HG03159 (cell line): ENCODE data around the gene RGS1.
A peak's percentile ranks its signal among the peaks of the same experiment; 100 is the strongest.

ENCODE experiments used
- ATAC-seq: cut with Tn5 transposase; IDR thresholded peaks from one replicate; pipeline ENCODE4 v1.9.1; 2021; ENCODE audit warnings: mild to moderate bottlenecking, moderate library complexity; ENCODE audit not compliant: unreplicated experiment

The RGS1 gene

DNA sequence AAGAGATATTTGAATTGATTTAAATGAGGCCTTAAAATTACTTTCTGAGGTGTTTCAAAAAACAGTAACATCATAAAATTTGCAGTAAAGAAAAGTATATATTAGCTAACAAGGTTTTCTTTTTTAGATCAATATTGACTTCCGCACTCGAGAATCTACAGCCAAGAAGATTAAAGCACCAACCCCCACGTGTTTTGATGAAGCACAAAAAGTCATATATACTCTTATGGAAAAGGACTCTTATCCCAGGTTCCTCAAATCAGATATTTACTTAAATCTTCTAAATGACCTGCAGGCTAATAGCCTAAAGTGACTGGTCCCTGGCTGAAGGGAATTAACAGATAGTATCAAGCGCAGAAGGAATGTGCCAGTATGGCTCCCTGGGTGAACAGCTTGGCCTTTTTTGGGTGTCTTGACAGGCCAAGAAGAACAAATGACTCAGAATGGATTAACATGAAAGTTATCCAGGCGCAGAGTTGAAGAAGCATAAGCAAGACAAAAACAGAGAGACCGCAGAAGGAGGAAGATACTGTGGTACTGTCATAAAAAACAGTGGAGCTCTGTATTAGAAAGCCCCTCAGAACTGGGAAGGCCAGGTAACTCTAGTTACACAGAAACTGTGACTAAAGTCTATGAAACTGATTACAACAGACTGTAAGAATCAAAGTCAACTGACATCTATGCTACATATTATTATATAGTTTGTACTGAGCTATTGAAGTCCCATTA is 3.6 kb downstream of the RGS1 start:
- peak; percentile 32 for ATAC-seq

DNA sequence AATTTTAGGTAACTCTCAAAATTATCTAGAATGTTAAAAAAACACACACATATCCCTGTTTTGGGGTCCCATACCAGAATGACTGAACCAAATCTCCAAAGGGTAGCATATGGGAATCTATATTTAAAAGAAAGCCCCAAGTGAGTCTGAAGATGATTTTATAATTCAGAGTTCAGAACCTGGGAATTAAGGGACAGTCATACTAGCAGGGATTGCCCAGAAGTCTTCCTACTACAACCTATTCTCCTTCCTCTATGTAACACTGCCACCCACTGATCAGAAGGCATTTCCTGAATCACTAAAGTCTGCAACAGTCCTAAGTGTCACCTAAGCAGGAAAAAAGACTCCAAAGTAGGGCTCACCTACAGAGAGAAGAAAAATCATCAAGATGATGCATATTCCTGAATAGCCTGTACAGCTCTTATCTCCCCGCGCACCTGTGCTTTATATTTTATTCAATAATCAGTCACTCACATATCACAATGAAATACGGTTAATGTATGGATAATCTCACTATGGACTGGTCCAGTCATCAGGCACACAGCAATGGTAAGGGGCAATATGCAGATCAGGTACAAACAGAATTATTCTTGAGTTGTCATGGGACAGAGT is 4.9 kb downstream of the RGS1 start:
- ATAC-seq: peak; percentile 23

DNA sequence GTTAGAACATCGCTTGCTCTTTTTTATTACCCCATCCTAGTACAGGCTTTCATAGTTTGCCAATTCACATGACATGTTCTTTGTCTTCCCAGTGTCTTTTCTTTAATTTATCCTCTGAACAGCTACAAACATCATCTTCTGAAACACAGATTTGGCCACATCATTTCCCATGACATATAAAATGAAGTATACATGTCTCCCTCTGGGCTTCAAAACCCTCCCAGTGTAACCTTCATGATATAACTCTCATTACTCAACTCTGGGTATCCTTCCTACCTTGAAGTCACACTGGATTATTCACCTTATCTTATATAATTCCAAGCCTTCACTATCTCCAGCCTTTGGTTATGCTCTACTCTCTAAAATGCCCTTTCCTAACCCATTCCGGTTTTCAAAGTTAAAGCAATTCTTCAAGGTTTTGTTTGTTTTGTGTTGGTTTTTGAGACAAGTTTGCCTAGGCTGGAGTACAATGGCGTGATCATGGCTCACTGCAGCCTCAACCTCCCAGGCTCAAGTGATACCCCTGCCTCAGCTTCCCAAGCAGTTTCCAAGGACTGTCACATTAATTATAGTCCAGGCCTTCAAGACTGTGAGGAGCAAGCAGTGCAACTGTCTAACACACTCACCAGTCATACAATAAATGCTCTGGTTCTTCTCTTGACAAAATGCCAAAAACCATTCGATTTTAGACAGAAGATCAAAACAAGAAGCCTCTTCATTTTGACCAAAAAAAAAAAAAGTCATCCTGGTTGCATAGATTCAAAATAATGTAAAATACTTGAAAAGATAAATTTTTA is 5.8 kb downstream of the RGS1 start:
- ATAC-seq: no peak

GRCh38 chr1:192584866-192585265 is 9.3 kb downstream of the RGS1 start:
- ATAC-seq: no peak

DNA sequence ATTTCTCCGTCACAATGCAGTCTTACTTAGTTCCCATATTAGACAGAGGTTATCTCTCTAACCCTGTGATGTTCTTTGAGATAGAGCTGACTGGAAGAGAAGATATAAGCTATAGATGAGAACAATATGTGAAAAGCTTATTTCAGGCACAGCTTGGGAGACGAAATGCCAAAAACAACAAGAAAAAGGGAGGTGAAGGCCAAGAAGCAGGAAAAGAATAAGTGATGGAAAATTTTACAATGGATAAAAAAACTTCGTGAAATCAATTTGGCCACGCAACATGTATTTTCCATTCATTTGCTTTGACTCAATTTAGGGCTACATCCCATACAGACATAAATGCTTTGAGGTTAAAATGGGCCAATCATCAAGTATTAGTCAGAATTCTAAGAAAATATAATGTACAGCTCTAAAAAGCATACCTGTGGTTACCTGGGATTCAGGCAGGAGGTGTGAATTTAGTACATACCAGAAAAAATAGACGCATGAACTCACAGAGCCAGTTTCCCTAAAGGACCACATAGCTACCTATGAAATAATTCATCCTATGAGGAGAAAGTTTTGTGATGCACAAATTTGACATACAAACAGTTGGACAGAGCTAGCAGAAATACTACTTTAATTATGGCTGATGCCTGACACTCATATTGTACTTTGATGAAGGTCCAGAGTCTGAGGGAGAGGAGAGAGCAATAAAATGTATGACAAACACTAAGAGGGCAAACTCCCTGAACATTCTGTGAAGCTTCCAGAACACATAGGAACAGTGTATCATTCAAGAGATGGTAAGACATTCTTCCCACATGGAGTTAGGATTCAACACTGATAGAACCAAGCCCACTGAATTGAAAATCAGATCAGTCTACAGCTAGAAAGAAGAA is 12.1 kb downstream of the RGS1 start:
- ATAC-seq: no peak

GRCh38 chr1:192588546-192588945 is 13.0 kb downstream of the RGS1 start:
- no peak for ATAC-seq

GRCh38 chr1:192589813-192590212 is 14.2 kb downstream of the RGS1 start:
- no peak for ATAC-seq

DNA sequence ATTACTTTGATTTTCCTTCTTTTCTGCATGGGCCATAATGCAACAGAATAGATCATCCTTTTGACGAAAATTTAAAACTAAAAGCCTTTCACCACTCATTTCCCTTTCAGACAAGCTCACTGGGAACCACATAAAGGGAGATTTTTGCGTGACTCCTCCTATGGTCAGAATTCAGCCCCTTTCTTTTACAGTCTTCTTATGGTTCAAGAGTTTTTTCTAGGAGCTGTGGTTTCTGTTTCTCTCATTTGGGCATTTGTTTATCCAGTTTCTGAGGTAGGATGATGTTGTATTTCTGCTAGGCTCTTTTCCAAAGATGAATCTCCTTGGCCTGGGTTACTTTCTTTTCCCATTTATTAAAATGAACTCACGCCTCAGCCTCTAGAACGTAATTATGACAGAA is 16.9 kb downstream of the RGS1 start:
- ATAC-seq: no peak

- no peak for ATAC-seq
Measured at GRCh38 chr1:192592981-192593708, 17.6 kb downstream of the RGS1 start.

DNA sequence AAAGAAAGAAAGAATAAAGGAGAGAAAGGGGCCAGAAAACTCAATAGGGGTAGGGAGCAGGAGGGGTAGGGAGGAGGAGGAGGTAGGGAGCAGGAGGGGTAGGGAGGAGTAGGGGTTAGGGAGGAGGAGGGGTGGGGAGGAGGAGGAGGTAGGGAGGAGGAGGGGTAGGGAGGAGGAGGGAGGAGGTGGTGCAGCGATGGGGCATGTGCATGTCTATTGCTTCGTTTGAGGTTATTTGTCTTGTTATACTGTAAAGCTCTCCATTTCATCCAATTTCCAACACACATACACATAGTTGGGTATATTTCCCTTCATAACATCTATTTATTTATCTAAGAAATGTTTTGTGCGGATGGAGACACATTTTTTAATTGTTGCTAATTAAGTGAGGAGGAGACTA is 19.7 kb downstream of the RGS1 start:
- ATAC-seq: no peak

- no peak for ATAC-seq
Measured at GRCh38 chr1:192598589-192598988, 23.0 kb downstream of the RGS1 start.

DNA sequence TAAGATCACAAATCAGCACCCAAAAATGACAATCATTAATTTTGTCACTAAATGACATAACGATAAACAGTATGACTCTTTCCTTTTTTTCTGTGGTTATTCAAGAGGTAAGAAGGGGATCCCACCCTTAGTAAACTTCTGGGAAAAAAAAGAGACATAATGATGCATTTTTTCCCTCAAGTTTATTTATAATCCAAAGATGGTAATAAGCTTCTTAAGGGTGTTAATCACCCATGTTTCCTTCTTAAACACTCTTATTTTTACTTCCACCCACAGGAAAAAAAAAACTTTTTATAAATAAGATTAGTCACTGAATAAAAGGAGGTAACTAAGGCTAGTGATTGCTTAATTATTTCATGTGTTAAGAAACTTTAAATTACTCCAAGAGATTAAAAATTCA is 24.7 kb downstream of the RGS1 start:
- no peak for ATAC-seq

DNA sequence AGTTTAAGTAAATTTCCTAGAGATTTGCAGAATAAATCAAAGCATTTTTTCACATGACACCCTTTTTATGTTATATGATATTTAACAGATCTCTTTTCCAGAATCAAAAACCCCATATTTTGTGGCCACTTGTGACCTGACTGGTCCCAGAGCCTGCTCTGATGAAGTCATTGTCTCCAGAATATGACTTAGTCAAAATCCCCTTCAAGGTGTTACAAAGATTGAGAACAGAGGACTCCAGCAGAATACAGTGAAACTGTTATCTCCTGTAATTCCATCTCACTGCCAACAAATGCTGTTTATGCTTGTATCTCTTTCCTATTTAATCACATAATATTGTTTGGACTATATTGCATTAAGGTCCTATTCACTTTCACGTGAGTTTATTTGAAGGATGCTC is 25.6 kb downstream of the RGS1 start:
- ATAC-seq: no peak

DNA sequence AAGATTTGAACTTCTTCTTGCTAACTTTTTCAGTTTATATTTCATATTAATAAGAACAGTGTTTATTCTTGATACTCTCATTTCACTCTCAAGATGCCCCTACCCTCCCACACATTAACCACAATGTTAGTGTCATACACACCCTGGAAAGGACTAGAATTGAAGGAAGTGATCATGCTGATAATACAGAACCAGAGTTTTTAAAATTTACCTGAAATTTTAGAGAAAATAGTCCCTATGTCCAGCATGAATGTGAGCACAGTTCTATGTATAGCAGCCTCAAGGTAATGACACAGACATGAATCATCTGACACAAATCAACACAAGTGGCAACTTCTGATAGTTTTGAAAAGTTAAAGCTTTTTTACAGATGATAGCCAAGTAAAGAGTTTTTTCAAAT is 26.0 kb downstream of the RGS1 start:
- no peak for ATAC-seq

DNA sequence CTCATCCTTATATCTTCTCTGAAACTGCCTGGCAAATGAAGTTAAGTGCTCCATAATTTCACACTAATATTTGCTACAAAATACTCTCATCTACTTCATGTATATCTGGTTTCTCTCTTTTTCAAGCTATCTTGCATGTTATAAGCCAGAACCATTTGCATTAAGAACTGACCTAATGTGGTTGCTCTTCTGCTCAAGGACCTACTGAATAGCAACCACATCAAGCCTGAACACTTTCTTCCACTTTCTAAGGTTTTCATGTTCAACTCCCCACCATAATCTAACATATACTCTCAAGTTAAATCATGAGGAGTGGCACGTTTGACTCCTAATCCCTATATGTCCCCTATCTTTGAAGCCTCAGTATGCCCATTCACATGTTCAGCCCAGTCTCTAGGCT is 27.2 kb downstream of the RGS1 start:
- no peak for ATAC-seq

DNA sequence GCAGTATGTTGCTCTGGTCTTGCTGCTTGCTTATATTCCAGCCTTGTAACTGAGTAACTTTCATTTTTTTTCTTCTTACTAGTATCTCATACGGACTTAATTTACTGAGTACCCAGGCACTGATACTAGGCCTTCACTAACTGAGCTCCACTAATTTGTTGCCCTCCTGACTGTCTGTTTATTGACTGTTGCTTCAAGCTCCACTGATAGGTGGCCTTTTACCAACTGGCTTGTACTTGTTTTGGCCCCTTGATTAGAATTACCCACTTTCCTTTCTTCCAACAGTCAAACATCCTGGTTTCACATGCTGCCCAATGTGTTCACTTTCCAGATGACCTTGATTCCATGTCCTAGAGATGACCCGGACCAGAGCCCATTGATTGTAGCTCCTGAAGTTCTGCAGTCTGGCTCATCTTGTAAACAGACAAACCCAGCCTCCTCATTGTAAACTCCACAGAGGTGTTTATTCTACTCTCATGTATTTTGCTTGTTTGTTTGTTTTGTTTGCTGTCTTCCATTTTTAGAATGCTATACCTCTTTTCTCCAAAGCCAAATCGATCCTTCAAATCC is 27.7 kb downstream of the RGS1 start:
- ATAC-seq: no peak

- peak; percentile 22 for ATAC-seq
Measured at GRCh38 chr1:192604979-192605620, 29.5 kb downstream of the RGS1 start.

DNA sequence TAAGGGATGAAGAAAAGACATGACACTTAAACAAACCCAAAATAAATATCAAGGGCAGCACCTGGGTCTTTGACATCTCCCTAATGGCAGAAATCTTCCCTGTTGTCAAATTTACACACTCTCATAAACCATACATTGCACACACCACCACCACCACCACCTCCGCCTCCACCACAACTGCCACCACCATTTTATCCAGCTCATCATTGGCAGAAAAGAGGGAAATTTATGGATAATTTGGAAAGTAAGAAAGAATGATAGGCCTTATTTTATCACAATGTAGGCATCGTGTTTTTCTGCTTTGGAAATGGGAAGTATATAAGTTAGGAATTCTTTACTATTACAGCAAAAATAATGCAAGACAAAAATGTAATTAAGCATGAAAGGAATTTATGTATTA is 33.1 kb downstream of the RGS1 start:
- ATAC-seq: no peak
